HepG2 (cell line): ENCODE measurements around the gene TBCD. TPM values are rescaled to one million over a fixed set of nuclear protein-coding genes. Genes with fewer than 3 reads are reported as not detected.

Experiments used
- ATAC-seq: fragments of 200-7000 bp; cut with Tn5 transposase; 3 replicates; pipeline ENCODE4 v1.9.1; 2020; ENCODE audit warnings: mild to moderate bottlenecking, moderate library complexity
- BruUV-seq: library from RNA; stranded (reverse); fragments of 400-500 nt; replicated peaks from 2 replicates; lab custom pipeline; 2021; lab: Mats Ljungman, UMichigan
- CTCF ChIA-PET: fragments of 300-600 bp; formaldehyde crosslinking; extraction: SDS; loops from one replicate; lab custom pipeline; 2021; ENCODE audit warnings: low total read pairs, inconsistent platforms, low intra/inter-chr PET ratio; lab: Yijun Ruan, JAX
- POLR2A ChIA-PET: fragments of 350-600 bp; sonication (Branson Sonifier 250); formaldehyde crosslinking; loops from one replicate; lab custom pipeline; 2020; ENCODE audit warnings: antibody characterized with exemption, inconsistent platforms; lab: Yijun Ruan, JAX
- DNase-seq: peaks from one replicate; pipeline ENCODE4 v3.0.0-alpha.2; 2015; ENCODE audit warnings: low spot score
- FAIRE-seq: peaks from 3 replicates; lab custom pipeline; 2011; peaks lifted over from hg19 to GRCh38; lab: Jason Lieb, UNC
- H2AFZ ChIP-seq: one replicate; pipeline ENCODE4 v1.6.1; 2011; ENCODE audit warnings: low read length, inconsistent platforms
- H3K27ac ChIP-seq: fragments of 300-600 bp; 3 replicates; pipeline ENCODE4 v1.8.0; 2011; ENCODE audit warnings: mixed run types, mild to moderate bottlenecking, mixed read lengths, low read length, inconsistent platforms; ENCODE audit not compliant: insufficient read depth; ENCODE audit errors: extremely low read length
- H3K27me3 ChIP-seq, 2 experiments: fragments of 200-600 bp in 1 of 2; 2 replicates in 1 of 2; 3 replicates in 1 of 2; pipeline versions ENCODE4 v1.6.0 to v1.8.0; 2011; ENCODE audit warnings: low read length in 2 of 2, mild to moderate bottlenecking in 2 of 2, moderate library complexity in 2 of 2, inconsistent platforms in 1 of 2; ENCODE audit not compliant: insufficient read depth in 2 of 2, control insufficient read depth in 1 of 2
- H3K36me3 ChIP-seq, 2 experiments: fragments of 200-600 bp in 1 of 2; replicated peaks in 1 of 2; 2 replicates in 1 of 2; 3 replicates in 1 of 2; pipeline versions ENCODE4 v1.5.1 to v1.8.0; 2011; ENCODE audit warnings: low read length in 2 of 2, inconsistent platforms in 1 of 2; ENCODE audit not compliant: insufficient read depth in 2 of 2, control insufficient read depth in 1 of 2
- H3K4me1 ChIP-seq: 2 replicates; pipeline ENCODE4 v1.5.1; 2012; ENCODE audit warnings: low read length, inconsistent platforms; ENCODE audit not compliant: insufficient read depth
- H3K4me2 ChIP-seq: 2 replicates; pipeline ENCODE4 v1.6.0; 2011; ENCODE audit warnings: low read depth, low read length, inconsistent platforms
- H3K4me3 ChIP-seq, 3 experiments: fragments of 200-600 bp in 1 of 3; sonication (generic), shearing (Covaris generic) in 1 of 3; replicated peaks in 1 of 3; 2 replicates each; pipeline ENCODE4 v1.5.1; 2011 to 2016; ENCODE audit warnings: low read length in 3 of 3, inconsistent platforms in 2 of 3, low read depth in 2 of 3, mild to moderate bottlenecking in 2 of 3, control low read depth in 1 of 3, mixed read lengths in 1 of 3; ENCODE audit not compliant: insufficient read depth in 1 of 3
- H3K79me2 ChIP-seq: one replicate; pipeline ENCODE4 v1.6.1; 2011; ENCODE audit warnings: low read length, inconsistent platforms; ENCODE audit not compliant: insufficient read depth
- H3K9ac ChIP-seq: 2 replicates; pipeline ENCODE4 v1.6.0; 2011; ENCODE audit warnings: mild to moderate bottlenecking, low read depth, low read length, inconsistent platforms; ENCODE audit not compliant: insufficient read depth
- H3K9me3 ChIP-seq: 2 replicates; pipeline ENCODE4 v1.5.1; 2012; ENCODE audit warnings: mild to moderate bottlenecking, low read length
- H4K20me1 ChIP-seq: 2 replicates; pipeline ENCODE4 v1.6.0; 2011; ENCODE audit warnings: inconsistent platforms, mild to moderate bottlenecking, low read length, moderate library complexity; ENCODE audit not compliant: insufficient read depth
- CEBPB ChIP-seq: IDR thresholded peaks from 2 replicates; pipeline ENCODE4 v1.6.1; 2011; ENCODE audit warnings: low read depth, low read length, improper control_type of control experiment, borderline replicate concordance
- FOSL2 ChIP-seq: sonication (generic); formaldehyde crosslinking; IDR thresholded peaks from 2 replicates; pipeline ENCODE4 v1.4.0; 2020; ENCODE audit warnings: missing genetic modification reagents
- GABPB1 ChIP-seq: IDR thresholded peaks from 2 replicates; pipeline ENCODE4 v1.6.1; 2016; ENCODE audit warnings: mild to moderate bottlenecking, missing genetic modification reagents, moderate library complexity, missing compliant biosample characterization
- KAT7 ChIP-seq: IDR thresholded peaks from 2 replicates; pipeline ENCODE4 v1.6.1; 2018; ENCODE audit warnings: borderline replicate concordance, missing compliant biosample characterization
- KLF11 ChIP-seq: IDR thresholded peaks from 2 replicates; pipeline ENCODE4 v1.6.1; 2016; ENCODE audit warnings: missing compliant biosample characterization
- MAZ ChIP-seq, 2 experiments: sonication (generic) in 1 of 2; formaldehyde crosslinking in 1 of 2; IDR thresholded peaks; 2 replicates each; pipeline versions ENCODE4 v1.5.0 to v1.6.1; 2012 to 2020; ENCODE audit warnings: low read depth in 2 of 2, mild to moderate bottlenecking in 2 of 2, borderline replicate concordance in 1 of 2, improper control_type of control experiment in 1 of 2, low read length in 1 of 2, missing genetic modification reagents in 1 of 2, moderate library complexity in 1 of 2
- MEF2D ChIP-seq: sonication (generic); formaldehyde crosslinking; IDR thresholded peaks from 2 replicates; pipeline ENCODE4 v1.5.1; 2020; ENCODE audit warnings: mild to moderate bottlenecking, missing genetic modification reagents
- POLR2AphosphoS2 ChIP-seq: IDR thresholded peaks from 2 replicates; pipeline ENCODE4 v1.6.1; 2011; ENCODE audit warnings: low read depth, low read length, improper control_type of control experiment
- RAD21 ChIP-seq: fragments of 450-650 bp; formaldehyde crosslinking; IDR thresholded peaks from 2 replicates; pipeline ENCODE4 v1.5.0; 2020; ENCODE audit warnings: mild to moderate bottlenecking
- SAP130 ChIP-seq: IDR thresholded peaks from 2 replicates; pipeline ENCODE4 v1.6.1; 2016; ENCODE audit warnings: low read depth
- SIN3A ChIP-seq: IDR thresholded peaks from 2 replicates; pipeline ENCODE4 v1.6.1; 2011; ENCODE audit warnings: low read depth, mild to moderate bottlenecking, control low read depth, low read length, borderline replicate concordance
- SMAD3 ChIP-seq: sonication (generic); formaldehyde crosslinking; IDR thresholded peaks from 2 replicates; pipeline ENCODE4 v1.4.0; 2020; ENCODE audit warnings: missing genetic modification reagents
- SP1 ChIP-seq, 2 experiments: fragments of 450-650 bp in 1 of 2; sonication (generic) in 1 of 2; formaldehyde crosslinking in 1 of 2; IDR thresholded peaks; 2 replicates each; pipeline versions ENCODE4 v1.4.0 to v1.6.1; 2016 to 2020; ENCODE audit warnings: missing genetic modification reagents in 1 of 2
- TFAP4 ChIP-seq: sonication (generic); IDR thresholded peaks from 2 replicates; pipeline ENCODE4 v1.6.1; 2016; ENCODE audit warnings: low read depth, borderline replicate concordance
- TOE1 ChIP-seq: sonication (generic); formaldehyde crosslinking; IDR thresholded peaks from 2 replicates; pipeline ENCODE4 v1.4.0; 2020; ENCODE audit warnings: mild to moderate bottlenecking, missing genetic modification reagents
- ZNF292 ChIP-seq: sonication (generic); formaldehyde crosslinking; IDR thresholded peaks from 2 replicates; pipeline ENCODE4 v1.8.1; 2022; ENCODE audit warnings: mild to moderate bottlenecking, low read depth, missing genetic modification reagents, borderline replicate concordance
- ZNF446 ChIP-seq: sonication (generic); formaldehyde crosslinking; IDR thresholded peaks from 2 replicates; pipeline ENCODE4 v1.5.0; 2020; ENCODE audit warnings: mild to moderate bottlenecking, missing genetic modification reagents
- ZNF773 ChIP-seq: sonication (generic); formaldehyde crosslinking; IDR thresholded peaks from 2 replicates; pipeline ENCODE4 v1.4.0; 2020; ENCODE audit warnings: missing genetic modification reagents, borderline replicate concordance
- ZNF780A ChIP-seq: sonication (generic); formaldehyde crosslinking; IDR thresholded peaks from 2 replicates; pipeline ENCODE4 v1.8.0; 2022; ENCODE audit warnings: mild to moderate bottlenecking, missing genetic modification reagents, moderate library complexity
- ZXDC ChIP-seq: sonication (generic); formaldehyde crosslinking; IDR thresholded peaks from 2 replicates; pipeline ENCODE4 v1.5.0; 2020; ENCODE audit warnings: mild to moderate bottlenecking, missing genetic modification reagents
- WGBS: methylation state at CpG from one replicate; pipeline ENCODE4 v1.1.6; 2017; ENCODE audit warnings: low lambda C conversion rate; 5-methylcytosine and 5-hydroxymethylcytosine counted together
- in situ Hi-C: cut with HindIII; loops from 2 replicates; pipeline ENCODE4 v1.10.0; 2017; ENCODE audit warnings: low pct_unique_long_range_greater_than_20kb; ENCODE audit not compliant: extremely low pct_ligation_motif_present
- intact Hi-C: fragments of 100-400 bp; cut with micrococcal nuclease; formaldehyde crosslinking; loops from one replicate; pipeline ENCODE4 v1.10.0; 2022; ENCODE audit not compliant: unreplicated experiment
- polyA plus RNA-seq, 8 experiments: library from polyadenylated mRNA; depleted of rRNA in 3 of 8; stranded (reverse) in 7 of 8; unstranded in 1 of 8; fragments of >200 nt; fragmentation: Illumina TruSeq in 4 of 8; extraction: Trizol in 4 of 8; gene quantifications; 2 replicates each; pipeline versions ENCODE4 v1.2.1 to v1.2.3, GENCODE V29; 2011 to 2016; ENCODE audit warnings: low read depth in 4 of 8, missing spikeins in 1 of 8, mixed read lengths in 1 of 8; ENCODE audit not compliant: insufficient read depth in 1 of 8
- total RNA-seq, 5 experiments: library from RNA; depleted of rRNA; stranded (reverse); fragments of >200 nt; fragmentation: Illumina TruSeq; extraction: Trizol; gene quantifications; 2 replicates each; pipeline ENCODE4 v1.2.3, GENCODE V29; 2016; ENCODE audit warnings: low read depth in 1 of 5

The TBCD gene
- total and polyA plus RNA-seq, 2 of the 13 experiments (the other 11 are each of a cell fraction or from before 2014, with no cell fraction given), result 33.9 to 54.8 TPM

- no peak for TF ChIP-seq SIN3A
Observed at GRCh38 chr17:82875407-82875856, 123.6 kb downstream of the TBCD start (continued).

- Histone ChIP-seq H3K9ac (peak overlapping the region; percentile 60), H3K27me3 (no peaks in the 10 kb centered on the region), H3K4me1 (peaks cover 41% of the 10 kb centered on the region), H3K9me3 (no peaks in the 10 kb centered on the region), H3K4me2 (peak overlapping the region; percentile 50), H4K20me1 (no peaks in the 10 kb centered on the region), H3K79me2 (peaks cover 3% of the 10 kb centered on the region), H3K36me3 (peaks cover 5 to 7% of the 10 kb centered on the region in 2 experiments; a peak in 4 of 5 replicates), H2AFZ (no peak overlapping the region), H3K27ac (peak overlapping the region; percentile 53), H3K4me3 (peak overlapping the region in 1 of 3 experiments; percentile 8; a peak in 1 of 6 replicates)
- intact Hi-C loops, result loop anchor here (5.0 kb wide), 1 partner anchor 41 kb away; no protein-coding TSS in a partner anchor
- peak; percentile 55 for DNase-seq
- peak; percentile 51 for FAIRE-seq
- BruUV-seq, result no TSS peak
- in situ Hi-C loops, result no loop called here
- ChIA-PET CTCF (interaction anchor here (1.5 kb wide), 1 partner anchor 21 kb away, joined by 3 read pairs; no protein-coding TSS in a partner anchor), POLR2A (interaction anchor here (1.5 to 1.7 kb wide), 3 partner anchors 10 to 13 kb away, joined by 3 to 11 read pairs (median 8); no protein-coding TSS in a partner anchor)
- ATAC-seq, result peak; percentile 30
- 78% methylated on average over 18 of the region's 18 CpGs for WGBS
- no peak for TF ChIP-seq MAZ (IDR thresholded peaks at IDR 0.05; ENCODE audit: borderline replicate concordance, low read depth, low read length)
- TF ChIP-seq MAZ (CRISPR knock-in tag; IDR thresholded peaks at IDR 0.05; ENCODE audit: low read depth), result no peak
- no peak for TF ChIP-seq KLF11
- TF ChIP-seq CEBPB, result peak; percentile 23; the same call in 1 of the 2 replicates
- TF ChIP-seq ZNF780A (CRISPR knock-in tag), result no peak
- TF ChIP-seq MEF2D (CRISPR knock-in tag), result 0 out of 2 replicates have a peak, but pooled peaks have one; percentile 31
- peak; percentile 86 for TF ChIP-seq FOSL2 (CRISPR knock-in tag)
- TF ChIP-seq SP1 (IDR thresholded peaks at IDR 0.05), result no peak
- no peak for TF ChIP-seq SP1 (CRISPR knock-in tag; IDR thresholded peaks at IDR 0.05)
- no peak for TF ChIP-seq ZNF292 (CRISPR knock-in tag)
- no peak for TF ChIP-seq TFAP4
- TF ChIP-seq SAP130, result 0 out of 2 replicates have a peak, but pooled peaks have one; percentile 7
- TF ChIP-seq ZNF446 (CRISPR knock-in tag), result no peak
- no peak for TF ChIP-seq TOE1
- TF ChIP-seq RAD21 (CRISPR knock-in tag), result no peak
- TF ChIP-seq ZXDC, result no peak
- TF ChIP-seq GABPB1 (CRISPR knock-in tag), result 0 out of 2 replicates have a peak, but pooled peaks have one; percentile 16
- no peak for TF ChIP-seq POLR2AphosphoS2
- 0 out of 2 replicates have a peak, but pooled peaks have one; percentile 41 for TF ChIP-seq SMAD3 (CRISPR knock-in tag)
- no peak for TF ChIP-seq KAT7
- TF ChIP-seq ZNF773 (CRISPR knock-in tag), result no peak
Observed at GRCh38 chr17:82876149-82876548, 124.3 kb downstream of the TBCD start.
